HG02623 (cell line): ENCODE data around the gene RFX7.

ENCODE experiments used
- ATAC-seq: cut with Tn5 transposase; IDR thresholded peaks from one replicate; pipeline ENCODE4 v1.9.1; 2021; ENCODE audit warnings: moderate library complexity; ENCODE audit not compliant: unreplicated experiment

RFX7 gene

GRCh38 chr15:56244811-56245576 lies 1.3 kb upstream of the RFX7 start:
- ATAC-seq: no peak

GRCh38 chr15:56244038-56244810 lies 545 bp upstream of the RFX7 start:
- ATAC-seq: no peak

DNA sequence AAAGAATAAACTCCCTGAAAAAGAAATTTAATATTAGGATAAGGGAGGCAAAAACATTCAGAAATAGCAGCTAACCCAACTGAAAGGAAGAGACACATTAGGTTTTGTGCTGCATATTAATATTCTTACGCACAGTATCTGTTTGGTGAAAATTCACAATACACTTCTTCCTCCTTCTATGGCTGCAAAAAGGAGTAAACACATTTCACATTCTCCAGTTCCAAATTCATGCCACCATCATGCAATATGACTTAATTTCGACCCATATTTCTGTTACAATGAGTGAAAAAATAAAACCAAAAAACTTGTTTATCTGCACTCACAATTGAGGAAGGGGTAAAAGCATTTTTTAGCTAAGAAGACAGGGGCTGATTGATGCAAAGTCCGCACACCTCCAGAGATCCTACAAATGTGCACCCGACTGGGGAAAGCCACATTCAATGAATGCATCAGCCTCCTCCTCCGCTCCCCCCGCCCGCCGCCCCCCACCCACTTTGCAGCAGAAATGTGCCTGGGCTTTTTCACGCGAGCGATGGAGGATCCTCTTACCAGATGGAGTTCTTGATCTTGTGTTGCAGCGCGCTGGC lies 1.0 kb downstream of the RFX7 start:
- no peak for ATAC-seq

- ATAC-seq: no peak
Observed at GRCh38 chr15:56241374-56242105, 2.1 kb downstream of the RFX7 start.

GRCh38 chr15:56240390-56240789 lies 3.3 kb downstream of the RFX7 start:
- no peak for ATAC-seq

- no peak for ATAC-seq
Observed at GRCh38 chr15:56236197-56236596, 7.5 kb downstream of the RFX7 start.

DNA sequence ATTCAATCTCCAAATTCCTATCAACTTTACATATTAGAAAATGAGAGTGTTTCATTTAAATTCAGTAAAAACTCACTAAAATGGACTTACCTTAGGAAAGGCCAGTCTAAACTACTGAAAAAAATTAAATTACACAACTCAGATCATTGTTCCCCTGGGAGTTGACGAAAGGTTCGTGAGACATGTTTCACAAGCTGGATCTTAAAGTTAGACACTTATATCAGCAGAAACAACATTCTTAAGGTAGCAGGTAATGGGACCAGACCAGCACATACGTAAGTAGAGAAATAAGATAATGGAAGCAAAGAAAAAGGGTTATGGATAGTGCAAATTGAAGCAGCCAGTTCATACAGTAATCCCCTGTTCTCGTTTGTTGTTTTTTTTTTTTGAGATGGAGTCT lies 8.9 kb downstream of the RFX7 start:
- no peak for ATAC-seq

DNA sequence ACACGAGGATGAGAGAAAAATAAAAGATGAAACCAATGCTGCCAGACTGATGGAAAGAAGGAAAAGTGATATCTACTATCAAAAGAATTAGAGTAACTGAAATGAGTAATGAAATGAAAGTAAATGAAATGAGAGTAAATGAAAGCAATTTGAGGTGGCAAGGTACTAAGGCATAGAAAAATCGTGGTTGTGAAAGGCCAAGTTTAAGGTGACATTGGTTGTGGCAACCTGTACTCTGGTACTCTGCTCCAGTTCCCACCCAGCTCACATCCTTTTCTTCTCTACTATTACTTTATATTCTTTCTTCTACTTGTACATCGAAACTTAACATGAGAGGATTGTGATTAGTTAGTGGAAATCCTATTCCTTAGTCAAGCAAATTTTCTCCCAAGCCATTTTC lies 10.1 kb downstream of the RFX7 start:
- ATAC-seq: no peak

DNA sequence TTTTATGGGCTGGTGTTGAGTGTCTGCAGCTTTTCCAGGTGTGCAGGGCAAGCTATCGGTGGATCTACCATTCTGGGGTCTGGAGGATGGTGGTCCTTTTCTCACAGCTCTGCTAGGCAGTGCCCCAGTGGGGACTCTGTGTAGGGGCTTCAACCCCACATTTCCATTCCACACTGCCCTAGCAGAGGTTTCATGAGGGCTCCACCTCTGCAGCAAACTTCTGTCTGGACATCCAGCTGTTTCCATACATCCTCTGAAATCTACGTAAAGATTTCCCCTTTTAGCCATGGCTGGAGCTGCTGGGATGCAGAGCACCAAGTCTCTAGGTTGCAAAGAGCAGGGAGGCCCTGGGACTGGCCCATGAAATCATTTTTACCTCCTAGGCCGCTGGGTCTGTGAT lies 11.6 kb downstream of the RFX7 start:
- ATAC-seq: no peak

GRCh38 chr15:56228854-56229253 lies 14.8 kb downstream of the RFX7 start:
- ATAC-seq: no peak

DNA sequence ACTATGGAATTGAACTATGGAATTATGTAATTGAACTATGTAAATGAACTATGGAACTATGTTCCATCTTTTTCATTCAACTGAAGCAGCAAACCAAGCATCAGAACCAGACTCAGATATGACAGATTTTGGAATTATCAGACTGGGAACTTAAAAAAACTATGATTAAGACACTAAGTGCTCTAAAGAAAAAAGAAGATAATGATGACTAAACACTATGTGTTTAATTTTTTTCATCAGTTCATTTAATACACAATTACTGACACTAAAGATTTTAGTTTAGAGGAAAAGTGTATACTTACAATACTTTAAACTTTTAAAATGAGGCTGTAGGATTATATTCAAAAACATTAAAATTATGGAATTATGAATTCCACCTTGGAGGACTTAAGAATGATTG lies 15.3 kb downstream of the RFX7 start:
- ATAC-seq: no peak

DNA sequence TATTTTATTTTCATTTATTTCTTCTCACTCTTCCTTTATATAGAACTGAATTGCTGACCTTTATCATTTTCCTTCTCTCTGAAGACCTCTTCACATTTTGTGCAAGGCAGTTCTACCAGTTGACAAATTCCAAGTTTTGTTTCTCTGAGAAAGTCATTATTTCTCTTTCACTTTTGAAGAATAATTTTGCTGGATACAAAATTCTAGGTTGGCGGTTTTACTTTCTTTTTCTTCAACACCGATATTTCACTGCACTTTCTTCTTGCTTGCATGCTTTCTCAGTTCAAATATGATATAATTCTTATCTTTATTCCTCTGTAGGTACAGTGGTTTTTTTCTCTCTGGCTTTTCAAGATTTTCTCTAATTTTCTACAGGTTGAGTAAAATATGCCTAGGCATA lies 15.9 kb downstream of the RFX7 start:
- no peak for ATAC-seq

DNA sequence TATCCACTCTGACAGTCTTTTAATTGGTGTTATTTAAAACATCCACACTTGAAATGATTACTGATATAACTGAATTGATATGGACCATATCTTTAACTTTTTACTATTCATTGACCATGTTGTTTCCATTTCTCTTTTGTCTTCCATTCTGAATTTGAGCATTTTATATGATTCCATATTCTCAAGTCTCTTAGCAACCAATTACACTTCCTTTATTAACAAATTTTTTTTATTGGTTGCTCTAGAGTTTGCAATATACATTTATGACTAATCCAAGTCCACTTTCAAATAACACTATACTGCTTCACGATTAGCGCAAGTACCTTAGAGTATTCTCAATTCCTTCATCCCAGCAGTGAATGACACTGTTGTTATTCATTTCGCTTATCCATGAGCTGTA lies 16.4 kb downstream of the RFX7 start:
- no peak for ATAC-seq

- no peak for ATAC-seq
Observed at GRCh38 chr15:56225520-56225919, 18.2 kb downstream of the RFX7 start.

- no peak for ATAC-seq
Observed at GRCh38 chr15:56222302-56222701, 21.4 kb downstream of the RFX7 start.

GRCh38 chr15:56217341-56217740 lies 26.3 kb downstream of the RFX7 start:
- ATAC-seq: no peak

GRCh38 chr15:56215769-56216168 lies 27.9 kb downstream of the RFX7 start:
- no peak for ATAC-seq

- no peak for ATAC-seq
Observed at GRCh38 chr15:56211960-56212550, 31.6 kb downstream of the RFX7 start.

- no peak for ATAC-seq
Observed at GRCh38 chr15:56211064-56211463, 32.6 kb downstream of the RFX7 start.

GRCh38 chr15:56208641-56209155 lies 35.0 kb downstream of the RFX7 start:
- no peak for ATAC-seq

- ATAC-seq: no peak
Observed at GRCh38 chr15:56208185-56208584, 35.5 kb downstream of the RFX7 start.
